HEK293 (cell line): ENCODE results near the gene GJE1.

ENCODE experiments used
- IKZF3 ChIP-seq: fragments of 450-650 bp; IDR thresholded peaks from 2 replicates; pipeline ENCODE4 v1.5.0; 2018; ENCODE audit warnings: missing biosample characterization, mild to moderate bottlenecking, missing genetic modification characterization, moderate library complexity
- SALL2 ChIP-seq: fragments of 450-650 bp; formaldehyde crosslinking; IDR thresholded peaks from 2 replicates; pipeline ENCODE4 v1.5.0; 2017; ENCODE audit warnings: missing biosample characterization, mild to moderate bottlenecking, missing genetic modification characterization, borderline replicate concordance
- SETDB1 ChIP-seq: IDR thresholded peaks from one replicate; pipeline ENCODE4 v1.6.1; 2017; ENCODE audit warnings: mild to moderate bottlenecking, low read length, moderate library complexity, mixed read lengths; ENCODE audit not compliant: insufficient read length
- ZBTB7A ChIP-seq: fragments of 450-650 bp; formaldehyde crosslinking; IDR thresholded peaks from 2 replicates; pipeline ENCODE4 v1.5.1; 2016; ENCODE audit warnings: low read depth, missing biosample characterization, missing genetic modification characterization
- ZEB2 ChIP-seq: fragments of 450-650 bp; formaldehyde crosslinking; IDR thresholded peaks from 2 replicates; pipeline ENCODE4 v1.5.1; 2016; ENCODE audit warnings: missing biosample characterization, missing genetic modification characterization
- ZNF292 ChIP-seq: fragments of 450-650 bp; formaldehyde crosslinking; IDR thresholded peaks from 2 replicates; pipeline ENCODE4 v1.5.1; 2016; ENCODE audit warnings: low read depth, missing biosample characterization, missing genetic modification characterization, borderline replicate concordance
- ZNF302 ChIP-seq: fragments of 450-650 bp; formaldehyde crosslinking; IDR thresholded peaks from 2 replicates; pipeline ENCODE4 v1.5.1; 2016; ENCODE audit warnings: missing biosample characterization, missing genetic modification characterization, low read depth
- ZNF341 ChIP-seq: fragments of 450-650 bp; formaldehyde crosslinking; IDR thresholded peaks from 2 replicates; pipeline ENCODE4; 2016; ENCODE audit warnings: low read depth, missing biosample characterization, missing genetic modification characterization
- ZNF391 ChIP-seq: fragments of 450-650 bp; formaldehyde crosslinking; IDR thresholded peaks from 2 replicates; pipeline ENCODE4 v1.5.1; 2016; ENCODE audit warnings: low read depth, missing biosample characterization, missing genetic modification characterization, borderline replicate concordance
- ZNF488 ChIP-seq: fragments of 450-650 bp; formaldehyde crosslinking; IDR thresholded peaks from 2 replicates; pipeline ENCODE4 v1.5.1; 2016; ENCODE audit warnings: missing biosample characterization, missing genetic modification characterization
- ZNF514 ChIP-seq: fragments of 450-650 bp; formaldehyde crosslinking; IDR thresholded peaks from 2 replicates; pipeline ENCODE4 v1.5.1; 2016; ENCODE audit warnings: missing biosample characterization, missing genetic modification characterization
- ZNF518A ChIP-seq: fragments of 450-650 bp; formaldehyde crosslinking; conservative IDR thresholded peaks from 2 replicates; pipeline ENCODE4 v1.5.1; 2016; ENCODE audit warnings: low read depth, missing biosample characterization, missing genetic modification characterization
- ZNF521 ChIP-seq: fragments of 450-650 bp; formaldehyde crosslinking; IDR thresholded peaks from 2 replicates; pipeline ENCODE4 v1.5.1; 2017; ENCODE audit warnings: missing biosample characterization, mild to moderate bottlenecking, missing genetic modification characterization
- ZNF585B ChIP-seq: fragments of 450-650 bp; formaldehyde crosslinking; IDR thresholded peaks from 2 replicates; pipeline ENCODE4 v1.5.1; 2016; ENCODE audit warnings: missing biosample characterization, missing genetic modification characterization
- ZNF624 ChIP-seq: fragments of 450-650 bp; formaldehyde crosslinking; IDR thresholded peaks from 2 replicates; pipeline ENCODE4 v1.5.1; 2017; ENCODE audit warnings: missing biosample characterization, missing genetic modification characterization
- ZNF629 ChIP-seq: fragments of 450-650 bp; formaldehyde crosslinking; IDR thresholded peaks from 2 replicates; pipeline ENCODE4 v1.5.1; 2017; ENCODE audit warnings: missing biosample characterization, missing genetic modification characterization
- ZNF670 ChIP-seq: fragments of 450-650 bp; formaldehyde crosslinking; IDR thresholded peaks from 2 replicates; pipeline ENCODE4 v1.5.1; 2016; ENCODE audit warnings: missing biosample characterization, missing genetic modification characterization, low read depth
- ZNF677 ChIP-seq: fragments of 450-650 bp; IDR thresholded peaks from 2 replicates; pipeline ENCODE4 v1.5.0; 2018; ENCODE audit warnings: missing biosample characterization, mild to moderate bottlenecking, missing genetic modification characterization, moderate library complexity
- ZNF768 ChIP-seq: fragments of 450-650 bp; formaldehyde crosslinking; IDR thresholded peaks from 2 replicates; pipeline ENCODE4 v1.5.1; 2018; ENCODE audit warnings: missing biosample characterization, mild to moderate bottlenecking, missing genetic modification characterization
- ZSCAN5A ChIP-seq: fragments of 450-650 bp; formaldehyde crosslinking; IDR thresholded peaks from 2 replicates; pipeline ENCODE4 v1.5.1; 2016; ENCODE audit warnings: missing biosample characterization, missing genetic modification characterization
- TF ChIP-seq, protein P1 (sequence below): fragments of 450-650 bp; formaldehyde crosslinking; IDR thresholded peaks from 2 replicates; pipeline ENCODE4 v1.5.1; 2017; ENCODE audit warnings: missing biosample characterization, missing genetic modification characterization
- TF ChIP-seq, protein P2 (sequence below): fragments of 450-650 bp; formaldehyde crosslinking; IDR thresholded peaks from 2 replicates; pipeline ENCODE4 v1.5.1; 2016; ENCODE audit warnings: missing biosample characterization, missing genetic modification characterization
- TF ChIP-seq, protein P3 (sequence below): fragments of 450-650 bp; formaldehyde crosslinking; IDR thresholded peaks from 2 replicates; pipeline ENCODE4 v1.5.1; 2017; ENCODE audit warnings: missing biosample characterization, missing genetic modification characterization
- TF ChIP-seq, protein P4 (sequence below): fragments of 450-650 bp; formaldehyde crosslinking; IDR thresholded peaks from 2 replicates; pipeline ENCODE4 v1.5.1; 2017; ENCODE audit warnings: missing biosample characterization, missing genetic modification characterization

The GJE1 gene

GRCh38 chr6:142146828-142147662, 14.3 kb downstream of the GJE1 start, which contains the start of the genes NMBR and VTA1 (continued):
- TF ChIP-seq, protein P1, sequence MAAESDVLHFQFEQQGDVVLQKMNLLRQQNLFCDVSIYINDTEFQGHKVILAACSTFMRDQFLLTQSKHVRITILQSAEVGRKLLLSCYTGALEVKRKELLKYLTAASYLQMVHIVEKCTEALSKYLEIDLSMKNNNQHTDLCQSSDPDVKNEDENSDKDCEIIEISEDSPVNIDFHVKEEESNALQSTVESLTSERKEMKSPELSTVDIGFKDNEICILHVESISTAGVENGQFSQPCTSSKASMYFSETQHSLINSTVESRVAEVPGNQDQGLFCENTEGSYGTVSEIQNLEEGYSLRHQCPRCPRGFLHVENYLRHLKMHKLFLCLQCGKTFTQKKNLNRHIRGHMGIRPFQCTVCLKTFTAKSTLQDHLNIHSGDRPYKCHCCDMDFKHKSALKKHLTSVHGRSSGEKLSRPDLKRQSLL (tag by site-specific recombination) = peak; percentile 67
- TF ChIP-seq ZNF391 = peak; percentile 74; the same call in 1 of the 2 replicates
- TF ChIP-seq ZNF514 = no peak
- TF ChIP-seq ZNF670 (tag by site-specific recombination) = no peak
- TF ChIP-seq, protein P2, sequence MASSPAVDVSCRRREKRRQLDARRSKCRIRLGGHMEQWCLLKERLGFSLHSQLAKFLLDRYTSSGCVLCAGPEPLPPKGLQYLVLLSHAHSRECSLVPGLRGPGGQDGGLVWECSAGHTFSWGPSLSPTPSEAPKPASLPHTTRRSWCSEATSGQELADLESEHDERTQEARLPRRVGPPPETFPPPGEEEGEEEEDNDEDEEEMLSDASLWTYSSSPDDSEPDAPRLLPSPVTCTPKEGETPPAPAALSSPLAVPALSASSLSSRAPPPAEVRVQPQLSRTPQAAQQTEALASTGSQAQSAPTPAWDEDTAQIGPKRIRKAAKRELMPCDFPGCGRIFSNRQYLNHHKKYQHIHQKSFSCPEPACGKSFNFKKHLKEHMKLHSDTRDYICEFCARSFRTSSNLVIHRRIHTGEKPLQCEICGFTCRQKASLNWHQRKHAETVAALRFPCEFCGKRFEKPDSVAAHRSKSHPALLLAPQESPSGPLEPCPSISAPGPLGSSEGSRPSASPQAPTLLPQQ (tag by site-specific recombination) = peak; percentile 83
- TF ChIP-seq ZNF521 (tag by site-specific recombination) = no peak
- TF ChIP-seq ZNF292 (tag by site-specific recombination) = no peak
- no peak for TF ChIP-seq ZNF768 (tag by site-specific recombination)
- TF ChIP-seq SETDB1 = peak; percentile 86
- TF ChIP-seq IKZF3 (tag by site-specific recombination) = no peak
- TF ChIP-seq ZNF585B (tag by site-specific recombination) = no peak
- TF ChIP-seq ZNF341 (tag by site-specific recombination) = peak; percentile 37; the same call in 1 of the 2 replicates
- peak; percentile 95 for TF ChIP-seq ZNF629 (tag by site-specific recombination)
- TF ChIP-seq ZNF302 (tag by site-specific recombination) = no peak
- TF ChIP-seq, protein P3, sequence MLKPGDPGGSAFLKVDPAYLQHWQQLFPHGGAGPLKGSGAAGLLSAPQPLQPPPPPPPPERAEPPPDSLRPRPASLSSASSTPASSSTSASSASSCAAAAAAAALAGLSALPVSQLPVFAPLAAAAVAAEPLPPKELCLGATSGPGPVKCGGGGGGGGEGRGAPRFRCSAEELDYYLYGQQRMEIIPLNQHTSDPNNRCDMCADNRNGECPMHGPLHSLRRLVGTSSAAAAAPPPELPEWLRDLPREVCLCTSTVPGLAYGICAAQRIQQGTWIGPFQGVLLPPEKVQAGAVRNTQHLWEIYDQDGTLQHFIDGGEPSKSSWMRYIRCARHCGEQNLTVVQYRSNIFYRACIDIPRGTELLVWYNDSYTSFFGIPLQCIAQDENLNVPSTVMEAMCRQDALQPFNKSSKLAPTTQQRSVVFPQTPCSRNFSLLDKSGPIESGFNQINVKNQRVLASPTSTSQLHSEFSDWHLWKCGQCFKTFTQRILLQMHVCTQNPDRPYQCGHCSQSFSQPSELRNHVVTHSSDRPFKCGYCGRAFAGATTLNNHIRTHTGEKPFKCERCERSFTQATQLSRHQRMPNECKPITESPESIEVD (tag by site-specific recombination) = no peak
- peak; percentile 98 for TF ChIP-seq ZNF518A (tag by site-specific recombination)
- TF ChIP-seq ZEB2 = peak; percentile 75; the same call in 1 of the 2 replicates
- TF ChIP-seq, protein P4, sequence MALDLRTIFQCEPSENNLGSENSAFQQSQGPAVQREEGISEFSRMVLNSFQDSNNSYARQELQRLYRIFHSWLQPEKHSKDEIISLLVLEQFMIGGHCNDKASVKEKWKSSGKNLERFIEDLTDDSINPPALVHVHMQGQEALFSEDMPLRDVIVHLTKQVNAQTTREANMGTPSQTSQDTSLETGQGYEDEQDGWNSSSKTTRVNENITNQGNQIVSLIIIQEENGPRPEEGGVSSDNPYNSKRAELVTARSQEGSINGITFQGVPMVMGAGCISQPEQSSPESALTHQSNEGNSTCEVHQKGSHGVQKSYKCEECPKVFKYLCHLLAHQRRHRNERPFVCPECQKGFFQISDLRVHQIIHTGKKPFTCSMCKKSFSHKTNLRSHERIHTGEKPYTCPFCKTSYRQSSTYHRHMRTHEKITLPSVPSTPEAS = no peak
- peak; percentile 37; the same call in 1 of the 2 replicates for TF ChIP-seq ZBTB7A (tag by site-specific recombination)
- TF ChIP-seq ZSCAN5A (tag by site-specific recombination) = no peak
- TF ChIP-seq SALL2 (tag by site-specific recombination) = no peak
- TF ChIP-seq ZNF624 (tag by site-specific recombination) = no peak
- no peak for TF ChIP-seq ZNF488 (tag by site-specific recombination)
- no peak for TF ChIP-seq ZNF677 (tag by site-specific recombination)
